ENCODE data around the gene HIPK3.

HIPK3 gene

DNA sequence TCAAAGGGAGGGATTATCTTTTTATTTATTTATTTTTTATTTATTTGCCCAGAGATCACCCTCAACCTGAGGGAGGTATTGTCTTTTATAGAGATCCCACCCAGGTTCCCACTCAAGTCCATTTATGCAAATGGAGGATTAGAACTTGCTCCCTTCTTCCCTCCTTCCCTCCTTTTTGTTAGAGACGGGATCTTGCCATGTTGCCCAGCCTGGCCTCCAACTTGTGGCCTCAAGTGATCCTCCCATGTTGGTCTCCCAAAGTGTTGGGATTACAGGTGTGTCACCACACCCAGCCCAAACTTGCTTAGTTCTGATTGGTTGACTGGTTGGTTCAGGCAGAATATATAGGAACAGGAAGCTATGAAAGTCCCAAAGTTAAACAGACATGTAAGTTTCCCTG, 51.9 kb downstream of the HIPK3 start:
- DNase-seq: no peak

GRCh38 chr11:33310720-33311500, 53.7 kb downstream of the HIPK3 start:
- no peak for DNase-seq

GRCh38 chr11:33311680-33312079, 54.5 kb downstream of the HIPK3 start:
- no peak for DNase-seq

DNA sequence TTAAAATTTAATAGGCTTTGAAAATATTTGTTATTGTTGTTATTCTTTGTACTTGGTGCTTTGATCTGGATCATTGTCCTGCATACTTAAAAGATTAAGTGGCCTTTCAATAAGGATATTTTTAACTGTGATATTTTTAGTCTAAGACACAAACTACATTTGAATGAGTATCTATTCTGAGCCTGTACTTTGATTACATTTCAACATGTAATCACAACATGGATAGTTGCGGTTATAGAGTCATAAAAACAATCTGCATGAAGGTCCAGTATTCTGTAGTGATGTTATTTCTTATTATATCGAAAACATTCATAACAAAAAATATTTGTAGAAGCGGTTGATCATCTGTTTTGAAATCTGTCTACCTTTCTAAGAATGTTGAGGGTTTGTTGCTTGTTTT, 58.6 kb downstream of the HIPK3 start:
- no peak for DNase-seq

GRCh38 chr11:33317662-33318061, 60.5 kb downstream of the HIPK3 start:
- no peak for DNase-seq

GRCh38 chr11:33320016-33320813, 63.0 kb downstream of the HIPK3 start:
- no peak for DNase-seq

- no peak for DNase-seq
Measured at GRCh38 chr11:33320814-33321330, 63.7 kb downstream of the HIPK3 start.

- DNase-seq: no peak
Measured at GRCh38 chr11:33321422-33321821, 64.2 kb downstream of the HIPK3 start.

GRCh38 chr11:33323421-33323820, 66.2 kb downstream of the HIPK3 start:
- no peak for DNase-seq

GRCh38 chr11:33324302-33324985, 67.3 kb downstream of the HIPK3 start:
- DNase-seq: no peak

DNA sequence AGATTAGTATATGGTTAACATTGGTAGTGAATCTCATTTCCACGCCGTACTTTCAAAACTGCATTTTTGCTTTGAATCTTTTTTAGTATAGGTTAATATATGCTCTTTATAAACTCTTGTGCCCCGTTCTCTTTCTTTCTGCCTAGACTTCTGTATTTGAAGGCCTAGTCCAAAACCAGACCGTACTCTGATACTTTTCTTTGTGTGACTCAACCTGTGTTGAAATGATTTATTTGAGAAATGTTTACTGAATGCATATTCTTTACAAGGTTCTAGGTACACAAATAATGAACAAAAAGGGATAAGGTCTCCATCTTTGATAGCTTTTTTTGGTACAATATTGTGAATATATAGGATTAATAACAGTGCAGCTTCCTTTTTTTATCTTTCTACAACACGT, 68.3 kb downstream of the HIPK3 start:
- DNase-seq: no peak

GRCh38 chr11:33329705-33330329, 72.6 kb downstream of the HIPK3 start:
- DNase-seq: peak; percentile 54

GRCh38 chr11:33333816-33334215, 76.6 kb downstream of the HIPK3 start:
- DNase-seq: no peak

GRCh38 chr11:33334627-33335026, 77.4 kb downstream of the HIPK3 start:
- no peak for DNase-seq

DNA sequence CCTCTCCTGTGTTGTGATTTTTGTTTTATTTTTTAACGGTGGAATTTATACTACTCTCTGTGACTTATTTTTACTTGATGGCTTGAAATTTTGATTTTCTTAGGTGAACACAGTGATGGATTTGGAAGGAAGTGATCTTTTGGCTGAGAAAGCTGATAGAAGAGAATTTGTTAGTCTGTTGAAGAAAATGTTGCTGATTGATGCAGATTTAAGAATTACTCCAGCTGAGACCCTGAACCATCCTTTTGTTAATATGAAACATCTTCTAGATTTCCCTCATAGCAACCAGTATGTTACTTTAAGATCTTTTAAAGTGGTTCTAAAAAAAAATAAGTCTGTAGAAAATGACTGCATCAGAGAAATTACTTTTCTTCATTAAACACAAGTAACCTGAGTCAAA, 82.1 kb downstream of the HIPK3 start:
- DNase-seq: no peak

DNA sequence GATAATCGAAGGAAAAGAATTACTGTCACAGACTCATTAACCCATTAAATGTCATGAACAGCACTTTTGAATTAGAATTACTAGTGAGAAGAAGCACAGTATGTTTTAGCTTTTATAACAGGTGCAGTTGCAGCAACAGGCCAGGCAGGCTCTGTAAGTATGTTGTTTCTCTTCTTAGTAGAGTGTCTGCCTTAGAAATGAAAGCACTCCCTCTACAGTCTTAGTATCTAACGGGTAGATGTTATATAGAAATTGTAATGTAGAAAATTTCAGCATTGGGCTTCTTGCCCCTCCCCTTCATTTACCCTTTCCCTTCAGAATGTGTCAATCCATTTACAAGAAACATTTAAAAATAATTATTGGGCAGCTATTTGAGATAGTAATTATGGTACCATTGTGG, 87.4 kb downstream of the HIPK3 start:
- no peak for DNase-seq

DNA sequence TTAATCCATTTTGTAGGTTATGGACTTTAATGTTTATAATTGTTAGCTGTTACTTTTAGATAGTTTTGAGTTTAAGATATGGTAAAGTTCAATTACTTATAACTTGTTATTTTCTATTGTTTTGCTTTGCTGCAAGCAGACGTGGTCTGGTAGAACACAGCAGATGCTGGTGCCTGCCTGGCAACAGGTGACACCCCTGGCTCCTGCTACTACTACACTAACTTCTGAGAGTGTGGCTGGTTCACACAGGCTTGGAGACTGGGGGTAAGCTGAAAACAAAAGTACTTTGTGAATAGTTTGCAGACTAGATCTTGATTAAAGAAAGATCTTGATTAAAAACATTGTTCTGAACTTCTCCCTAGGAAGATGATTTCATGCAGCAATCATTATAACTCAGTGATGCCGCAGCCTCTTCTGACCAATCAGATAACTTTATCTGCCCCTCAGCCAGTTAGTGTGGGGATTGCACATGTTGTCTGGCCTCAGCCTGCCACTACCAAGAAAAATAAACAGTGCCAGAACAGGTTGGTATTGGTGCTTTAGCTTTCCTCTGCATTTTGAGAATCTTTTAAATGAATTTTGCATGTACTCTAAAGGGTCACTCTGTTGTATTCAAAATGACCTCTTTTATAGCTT, 90.4 kb downstream of the HIPK3 start:
- DNase-seq: no peak

DNA sequence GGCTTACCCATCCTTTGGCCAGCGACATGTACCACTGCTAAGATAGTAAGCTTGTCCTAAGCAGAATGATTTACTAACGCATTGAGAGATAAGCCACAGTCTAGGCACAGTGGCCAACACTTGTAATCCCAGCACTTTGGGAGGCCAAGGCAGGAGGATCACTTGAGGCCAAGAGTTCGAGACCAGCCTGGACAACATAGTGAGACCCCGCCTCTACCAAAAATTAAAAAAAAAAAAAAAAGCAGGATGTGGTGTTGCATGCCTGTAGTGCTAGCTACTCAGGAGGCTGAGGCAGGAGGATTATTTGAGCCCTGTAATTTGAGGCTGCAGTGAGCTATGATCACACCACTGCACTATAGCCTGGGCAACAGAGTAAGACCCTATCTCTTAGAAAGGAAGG, 93.1 kb downstream of the HIPK3 start:
- DNase-seq: no peak

GRCh38 chr11:33358150-33358831, 101.1 kb downstream of the HIPK3 start:
- no peak for DNase-seq

DNA sequence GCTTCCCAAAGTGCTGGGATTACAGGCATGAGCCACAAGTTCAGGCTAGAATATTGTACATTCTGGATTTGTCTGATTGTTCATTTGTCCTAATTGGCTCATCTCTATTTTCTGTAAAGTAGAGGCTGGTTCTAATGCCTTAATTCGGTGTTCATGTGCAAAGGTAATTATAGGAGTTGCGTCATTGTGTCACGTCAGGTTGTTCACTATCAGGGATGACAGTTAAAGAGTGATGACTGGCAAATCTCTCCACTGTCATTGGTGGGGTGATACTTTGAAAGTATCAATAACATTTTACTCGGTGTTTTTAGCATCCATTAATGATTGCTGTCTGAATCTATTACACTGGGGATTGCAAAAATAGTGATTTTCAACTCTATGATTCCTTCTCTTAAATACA, 103.5 kb downstream of the HIPK3 start:
- DNase-seq: no peak

- DNase-seq: peak; percentile 37
Measured at GRCh38 chr11:33362051-33362910, 105.1 kb downstream of the HIPK3 start.
